SW 1271 (cell line): ENCODE data around the gene GSTA5.
"Not testable (repeated sequence)": the region's sequence is repeated elsewhere in the genome, so short reads cannot be mapped to it uniquely, and the experiment has no call there.

Experiments
- DNase-seq, 2 experiments: peaks; one replicate each; lab custom pipeline; 2025; lab: John Stamatoyannopoulos, UW

Gene GSTA5

GRCh38 chr6:52834481-52834880, 6.1 kb downstream of the GSTA5 start:
- no peak for DNase-seq

- DNase-seq = not testable (repeated sequence)
Measured at GRCh38 chr6:52830869-52831268, 9.7 kb downstream of the GSTA5 start.

GRCh38 chr6:52829046-52829817, 11.4 kb downstream of the GSTA5 start:
- no peak for DNase-seq

- DNase-seq = not testable (repeated sequence)
Measured at GRCh38 chr6:52828621-52829020, 12.0 kb downstream of the GSTA5 start.

DNA sequence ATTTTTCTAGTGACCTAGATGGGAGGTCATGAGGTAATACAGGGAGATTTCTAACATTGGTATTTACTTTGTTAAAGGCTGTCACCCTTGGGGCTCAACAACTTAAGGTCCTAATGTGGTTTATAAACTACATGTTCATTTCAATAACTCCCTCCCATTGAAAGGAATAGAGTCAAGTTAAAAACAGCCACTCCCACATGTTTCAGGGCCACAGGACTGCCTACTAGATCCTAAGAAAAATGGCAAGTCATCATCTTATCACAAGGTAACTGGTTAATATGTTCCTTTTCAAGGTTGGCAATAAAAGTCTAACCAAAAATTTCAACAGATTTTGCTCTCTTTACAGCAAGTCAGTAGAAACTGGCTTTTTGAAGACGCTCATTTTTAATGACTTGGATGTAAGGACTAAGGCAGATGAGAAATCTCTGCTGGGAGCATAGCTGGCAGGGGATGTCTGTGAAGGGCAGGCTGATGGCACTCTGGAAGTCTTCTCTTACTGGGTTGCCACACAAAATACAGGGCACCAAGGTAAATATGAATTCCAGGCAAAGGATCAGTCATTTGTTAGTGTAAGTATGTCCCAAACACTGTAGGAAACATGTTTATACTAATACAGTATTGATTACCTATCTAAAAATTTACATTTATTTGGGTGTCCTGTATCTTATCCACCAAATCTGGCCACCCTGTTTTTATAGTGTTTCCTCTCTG, 13.4 kb downstream of the GSTA5 start:
- DNase-seq = not testable (repeated sequence)

DNA sequence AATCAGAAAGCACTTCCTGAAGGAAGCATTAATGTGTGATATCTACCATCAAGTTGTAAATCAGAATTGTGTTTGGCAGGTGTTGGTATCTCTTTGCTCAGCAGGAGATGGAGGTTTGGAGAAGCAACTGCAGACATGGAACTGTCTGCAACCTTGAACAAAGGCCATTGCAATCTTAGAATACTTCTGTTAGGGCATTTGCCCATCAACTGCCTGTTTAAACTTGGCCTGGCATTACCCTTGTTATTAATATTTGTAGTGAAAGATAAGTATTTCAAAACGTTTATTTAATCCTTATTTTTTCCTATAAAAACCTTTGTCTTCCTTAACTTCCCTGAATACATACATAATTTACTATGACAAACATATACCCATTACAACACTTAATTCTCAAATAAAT, 14.1 kb downstream of the GSTA5 start:
- DNase-seq = no peak

- not testable (repeated sequence) for DNase-seq
Measured at GRCh38 chr6:52825900-52826459, 14.6 kb downstream of the GSTA5 start.

- not testable (repeated sequence) for DNase-seq
Measured at GRCh38 chr6:52825270-52825793, 15.3 kb downstream of the GSTA5 start.

GRCh38 chr6:52821842-52822241, 18.8 kb downstream of the GSTA5 start:
- DNase-seq = no peak

DNA sequence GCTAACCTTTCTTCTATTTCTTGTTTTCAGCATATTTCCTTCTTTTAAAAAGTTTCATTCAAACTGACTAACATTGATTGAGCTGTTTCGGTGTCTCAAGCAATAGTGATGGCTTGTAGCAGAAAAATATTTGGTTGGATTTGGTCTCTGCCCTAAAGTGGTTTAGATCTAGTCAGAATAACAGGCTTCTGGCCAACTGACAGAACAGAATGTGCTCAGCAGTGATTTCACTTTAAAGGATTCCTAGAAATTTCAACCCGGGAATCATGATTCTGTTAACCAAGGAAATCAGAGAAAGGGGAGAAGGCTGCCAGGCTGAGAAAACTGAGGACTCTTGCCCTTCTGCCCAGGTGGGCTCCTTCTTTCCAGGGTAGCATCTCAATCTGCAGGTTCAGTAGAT, 20.4 kb downstream of the GSTA5 start:
- DNase-seq = no peak

DNA sequence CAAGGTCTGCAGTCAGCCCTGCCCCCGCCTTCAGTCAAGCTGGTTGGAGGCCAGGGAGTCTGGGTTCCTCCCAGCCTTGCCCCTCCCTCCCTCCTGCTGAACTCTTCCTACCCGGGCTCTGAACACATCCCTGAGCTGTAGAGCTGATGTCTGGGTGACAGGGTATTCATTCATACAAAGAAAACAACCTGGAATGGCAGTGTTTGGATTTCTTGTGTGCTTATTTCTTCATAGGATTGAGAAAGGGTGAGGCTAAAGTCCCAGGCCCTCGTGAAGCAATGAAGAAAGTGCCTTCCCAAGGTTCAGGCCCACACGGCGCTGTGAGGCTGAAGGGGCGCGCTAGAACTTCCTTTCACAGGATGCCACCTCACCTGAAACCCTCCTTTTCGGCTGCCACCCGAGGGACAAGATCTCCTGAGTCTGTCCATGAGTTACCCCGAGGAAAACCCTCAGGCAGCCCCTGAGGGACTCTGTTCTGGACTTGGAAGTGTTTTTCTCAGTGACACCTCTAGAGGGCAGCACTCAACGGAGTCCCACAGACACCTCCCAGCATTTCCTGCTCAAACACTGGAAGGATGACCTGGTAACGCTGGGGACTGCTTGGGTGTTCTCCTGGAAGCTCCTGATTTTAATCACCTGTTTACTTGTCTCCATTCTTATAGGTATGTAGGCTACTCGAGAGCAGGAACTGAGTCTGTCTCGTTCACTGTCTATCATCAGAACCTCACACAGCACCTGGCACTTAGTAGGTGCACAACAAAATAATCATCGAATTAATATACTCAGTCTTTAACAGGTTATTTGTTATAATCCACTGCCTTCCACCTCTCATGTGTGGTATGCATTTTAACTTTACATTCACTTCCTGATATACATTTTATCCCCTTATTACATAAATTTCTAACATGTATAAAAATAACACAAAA, 25.2 kb downstream of the GSTA5 start:
- peak; percentile 23 to 32 for DNase-seq

GRCh38 chr6:52814545-52814944, 26.1 kb downstream of the GSTA5 start:
- DNase-seq = not testable (repeated sequence)

- not testable (repeated sequence) for DNase-seq
Measured at GRCh38 chr6:52809777-52810176, 30.8 kb downstream of the GSTA5 start.

- no peak for DNase-seq
Measured at GRCh38 chr6:52808660-52809059, 32.0 kb downstream of the GSTA5 start.

DNA sequence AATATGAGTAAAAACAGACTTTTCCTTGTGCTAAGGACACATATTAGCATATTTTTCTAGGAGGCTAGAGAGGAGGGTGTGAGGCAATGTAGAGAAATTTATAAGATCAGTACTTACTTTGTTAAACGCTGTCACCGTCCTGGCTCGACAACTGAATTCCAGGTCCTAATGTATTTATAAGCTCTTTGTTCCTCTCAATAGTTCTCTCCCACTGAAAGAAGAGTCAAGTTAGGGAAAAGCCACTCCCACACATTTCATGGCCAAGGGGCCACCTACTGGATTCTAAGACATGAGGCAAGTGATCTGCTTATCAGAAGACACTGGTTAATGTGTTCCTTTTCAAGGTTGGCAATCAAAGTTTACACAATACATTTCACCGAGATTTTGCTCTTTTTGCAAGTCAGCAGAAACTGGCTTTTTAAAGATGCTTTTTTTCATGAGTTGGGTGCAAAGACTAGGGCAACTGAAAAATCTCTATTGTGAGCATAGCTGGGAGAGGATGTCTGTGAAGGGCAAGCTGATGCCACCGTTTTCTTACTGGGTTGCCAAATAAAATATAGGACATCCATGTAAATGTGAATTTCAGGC, 36.9 kb downstream of the GSTA5 start, which contains the start of gene GSTA1:
Gene GSTA1, minus strand, starts transcription at position 149 of the 588 bp plus-strand sequence. CDS start 4,549 bp downstream, outside the sequence.
- not testable (repeated sequence) for DNase-seq

DNA sequence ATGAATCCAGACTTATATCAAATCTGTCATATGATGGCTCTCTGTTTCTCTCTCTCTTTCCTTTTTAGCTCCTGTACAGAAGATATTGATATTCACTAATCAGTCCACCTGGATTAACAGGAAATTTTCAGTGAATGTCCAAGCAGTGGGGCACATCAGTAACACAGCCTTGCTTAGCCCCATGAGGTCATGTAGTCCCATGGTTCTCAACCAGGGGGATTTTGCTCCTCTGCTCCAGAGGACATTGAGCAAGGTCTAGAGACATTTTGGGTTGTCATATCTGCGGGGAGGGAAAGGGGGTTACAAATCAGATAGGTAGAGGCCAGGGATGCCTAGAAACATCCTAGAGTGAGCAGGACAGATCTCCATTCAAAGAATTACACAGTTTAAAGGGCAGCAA, 37.8 kb downstream of the GSTA5 start:
- no peak for DNase-seq

- no peak for DNase-seq
Measured at GRCh38 chr6:52801188-52801841, 39.3 kb downstream of the GSTA5 start.

GRCh38 chr6:52799272-52799671, 41.3 kb downstream of the GSTA5 start:
- DNase-seq = not testable (repeated sequence)

DNA sequence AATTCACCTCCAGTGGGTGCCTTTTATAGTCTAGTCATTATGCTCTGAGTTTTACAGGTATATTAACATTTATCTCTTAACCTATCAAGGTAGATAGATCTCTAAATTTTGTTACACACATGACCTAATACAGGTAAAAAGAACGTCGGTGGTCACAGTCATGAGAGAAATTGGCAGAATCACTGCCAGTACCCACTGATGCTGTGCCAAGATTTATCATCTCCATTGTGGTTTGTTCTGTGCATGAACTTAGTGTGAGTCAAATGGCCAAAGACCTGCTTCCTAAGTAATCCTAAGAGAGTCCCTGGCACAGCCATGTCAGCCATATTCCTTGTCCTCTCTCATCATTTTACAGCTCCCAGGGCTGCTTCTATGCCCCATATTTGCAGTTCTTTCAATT, 46.2 kb downstream of the GSTA5 start:
- not testable (repeated sequence) for DNase-seq

DNA sequence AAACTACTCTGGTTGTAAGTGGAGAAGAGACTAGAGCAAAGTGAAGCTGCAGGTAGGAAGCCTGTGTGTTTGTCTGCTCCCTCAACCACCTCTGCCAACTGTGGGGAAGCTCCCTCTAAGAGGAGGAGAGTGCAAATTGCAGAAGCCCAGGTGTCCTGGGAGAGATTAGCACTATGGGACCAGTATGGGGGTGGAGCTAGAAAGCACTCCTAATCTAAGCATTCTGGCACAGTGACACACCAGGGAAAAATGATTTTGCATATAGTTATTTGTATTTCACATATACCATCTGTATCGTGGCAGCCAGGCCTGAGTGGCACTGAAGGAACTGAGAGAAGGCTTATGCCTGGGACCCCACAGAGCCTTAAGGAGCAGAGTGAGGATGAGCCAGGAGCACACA, 49.8 kb downstream of the GSTA5 start:
- DNase-seq = no peak

DNA sequence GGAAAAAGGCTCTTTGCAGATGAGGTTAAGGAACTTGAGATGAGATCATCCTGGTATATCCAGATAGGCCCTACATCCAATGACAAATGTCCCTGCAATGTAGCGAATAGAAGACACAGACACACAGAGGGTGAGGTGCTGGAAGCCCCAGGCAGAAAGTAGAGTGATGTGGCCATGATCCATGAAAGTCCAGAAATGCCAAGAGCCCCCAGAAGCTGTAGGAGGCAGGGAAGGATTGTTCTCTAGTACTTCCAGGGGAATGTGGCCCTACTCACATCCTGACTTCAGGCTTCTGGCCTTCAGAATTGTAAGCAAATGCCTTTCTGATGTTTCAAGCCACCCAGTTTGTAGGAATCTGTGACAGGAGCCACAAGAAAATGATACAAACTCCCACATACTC, 51.0 kb downstream of the GSTA5 start:
- DNase-seq = not testable (repeated sequence)
